Astrocyte (in vitro differentiated cells and primary cell): ENCODE measurements around the gene SLC17A7. TPM values are rescaled to one million over a fixed set of nuclear protein-coding genes. Genes with fewer than 3 reads are reported as not detected.

Source experiments
- DNase-seq: peaks from one replicate; pipeline ENCODE4 v3.0.0-alpha.2; 2010; ENCODE audit warnings: low read depth
- FAIRE-seq: peaks from 2 replicates; lab custom pipeline; 2011; peaks lifted over from hg19 to GRCh38; lab: Jason Lieb, UNC
- H2AFZ ChIP-seq: 2 replicates; pipeline ENCODE4 v1.6.0; 2012; ENCODE audit warnings: low read depth, low read length, inconsistent platforms
- H3K27ac ChIP-seq: 2 replicates; pipeline ENCODE4 v1.5.1; 2011; ENCODE audit warnings: low read depth, low read length, inconsistent platforms
- H3K27me3 ChIP-seq: 2 replicates; pipeline ENCODE4 v1.6.0; 2011; ENCODE audit warnings: low read length, inconsistent platforms; ENCODE audit not compliant: insufficient read depth
- H3K36me3 ChIP-seq: 2 replicates; pipeline ENCODE4 v1.5.1; 2011; ENCODE audit warnings: low read length, inconsistent platforms; ENCODE audit not compliant: insufficient read depth
- H3K4me1 ChIP-seq: 2 replicates; pipeline ENCODE4 v1.5.1; 2011; ENCODE audit warnings: low read length, inconsistent platforms; ENCODE audit not compliant: insufficient read depth
- H3K4me2 ChIP-seq: 2 replicates; pipeline ENCODE4 v1.6.0; 2012; ENCODE audit warnings: low read length, inconsistent platforms
- H3K4me3 ChIP-seq: 2 replicates; pipeline ENCODE4 v1.5.1; 2011; ENCODE audit warnings: low read depth, mild to moderate bottlenecking, low read length, inconsistent platforms; ENCODE audit not compliant: insufficient read depth
- H3K79me2 ChIP-seq: 2 replicates; pipeline ENCODE4 v1.6.0; 2012; ENCODE audit warnings: mild to moderate bottlenecking, low read length, inconsistent platforms; ENCODE audit not compliant: insufficient read depth
- H3K9ac ChIP-seq: 2 replicates; pipeline ENCODE4 v1.6.0; 2012; ENCODE audit warnings: mild to moderate bottlenecking, low read length, inconsistent platforms
- H3K9me3 ChIP-seq: 2 replicates; pipeline ENCODE4 v1.5.1; 2012; ENCODE audit warnings: low read depth, mild to moderate bottlenecking, low read length, inconsistent platforms; ENCODE audit not compliant: insufficient read depth
- H4K20me1 ChIP-seq: 2 replicates; pipeline ENCODE4 v1.6.0; 2012; ENCODE audit warnings: low read length, inconsistent platforms; ENCODE audit not compliant: insufficient read depth
- H3K27ac Mint-ChIP-seq: one replicate; pipeline ENCODE4 v1.8.0; 2021; ENCODE audit warnings: mild to moderate bottlenecking, mixed read lengths; ENCODE audit not compliant: unreplicated experiment
- H3K27me3 Mint-ChIP-seq: one replicate; pipeline ENCODE4 v1.8.0; 2021; ENCODE audit warnings: low read depth, mixed read lengths; ENCODE audit not compliant: unreplicated experiment
- H3K36me3 Mint-ChIP-seq: one replicate; pipeline ENCODE4 v1.8.0; 2021; ENCODE audit warnings: low read depth, mixed read lengths; ENCODE audit not compliant: unreplicated experiment
- H3K4me1 Mint-ChIP-seq: one replicate; pipeline ENCODE4 v1.8.0; 2021; ENCODE audit warnings: low read depth, mixed read lengths; ENCODE audit not compliant: unreplicated experiment
- H3K4me3 Mint-ChIP-seq: one replicate; pipeline ENCODE4 v1.8.0; 2021; ENCODE audit warnings: mild to moderate bottlenecking, moderate library complexity, mixed read lengths; ENCODE audit not compliant: unreplicated experiment
- H3K9me3 Mint-ChIP-seq: one replicate; pipeline ENCODE4 v1.8.0; 2021; ENCODE audit warnings: mild to moderate bottlenecking, mixed read lengths; ENCODE audit not compliant: unreplicated experiment
- EZH2 ChIP-seq: IDR thresholded peaks from 2 replicates; pipeline ENCODE4 v1.6.1; 2012; ENCODE audit warnings: mild to moderate bottlenecking, low read length, inconsistent platforms; ENCODE audit not compliant: insufficient read depth
- total RNA-seq: library from RNA; stranded (reverse); gene quantifications from 2 replicates; pipeline ENCODE4 v1.2.1, GENCODE V29; 2021
- TF ChIP-seq, protein P1 (sequence below): IDR thresholded peaks from 2 replicates; pipeline ENCODE4 v1.5.1; 2011; ENCODE audit warnings: low read depth, mild to moderate bottlenecking, inconsistent platforms, low read length, moderate library complexity; ENCODE audit not compliant: insufficient read depth

Gene SLC17A7
- total RNA-seq, 1 donor from 2014 or later: 0.16 TPM

GRCh38 chr19:49455773-49456172 is 14.4 kb upstream of the SLC17A7 start:
- Mint-ChIP-seq H3K36me3 (no peaks in the 10 kb centered on the region), H3K27ac (no peak overlapping the region), H3K9me3 (no peaks in the 10 kb centered on the region), H3K4me3 (peak overlapping the region; percentile 22), H3K27me3 (no peaks in the 10 kb centered on the region), H3K4me1 (no peaks in the 10 kb centered on the region)
- Histone ChIP-seq H3K4me1 (peaks cover 6% of the 10 kb centered on the region), H3K79me2 (peaks cover 4% of the 10 kb centered on the region), H2AFZ (no peak overlapping the region), H3K4me3 (no peak overlapping the region), H3K4me2 (no peak overlapping the region), H3K36me3 (no peaks in the 10 kb centered on the region), H3K9ac (no peak overlapping the region), H3K27me3 (no peaks in the 10 kb centered on the region), H3K27ac (no peak overlapping the region), H3K9me3 (no peaks in the 10 kb centered on the region), H4K20me1 (no peaks in the 10 kb centered on the region)
- no peak for FAIRE-seq
- TF ChIP-seq EZH2: no peak
- TF ChIP-seq, protein P1, sequence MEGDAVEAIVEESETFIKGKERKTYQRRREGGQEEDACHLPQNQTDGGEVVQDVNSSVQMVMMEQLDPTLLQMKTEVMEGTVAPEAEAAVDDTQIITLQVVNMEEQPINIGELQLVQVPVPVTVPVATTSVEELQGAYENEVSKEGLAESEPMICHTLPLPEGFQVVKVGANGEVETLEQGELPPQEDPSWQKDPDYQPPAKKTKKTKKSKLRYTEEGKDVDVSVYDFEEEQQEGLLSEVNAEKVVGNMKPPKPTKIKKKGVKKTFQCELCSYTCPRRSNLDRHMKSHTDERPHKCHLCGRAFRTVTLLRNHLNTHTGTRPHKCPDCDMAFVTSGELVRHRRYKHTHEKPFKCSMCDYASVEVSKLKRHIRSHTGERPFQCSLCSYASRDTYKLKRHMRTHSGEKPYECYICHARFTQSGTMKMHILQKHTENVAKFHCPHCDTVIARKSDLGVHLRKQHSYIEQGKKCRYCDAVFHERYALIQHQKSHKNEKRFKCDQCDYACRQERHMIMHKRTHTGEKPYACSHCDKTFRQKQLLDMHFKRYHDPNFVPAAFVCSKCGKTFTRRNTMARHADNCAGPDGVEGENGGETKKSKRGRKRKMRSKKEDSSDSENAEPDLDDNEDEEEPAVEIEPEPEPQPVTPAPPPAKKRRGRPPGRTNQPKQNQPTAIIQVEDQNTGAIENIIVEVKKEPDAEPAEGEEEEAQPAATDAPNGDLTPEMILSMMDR: no peak
- DNase-seq: no peak

DNA sequence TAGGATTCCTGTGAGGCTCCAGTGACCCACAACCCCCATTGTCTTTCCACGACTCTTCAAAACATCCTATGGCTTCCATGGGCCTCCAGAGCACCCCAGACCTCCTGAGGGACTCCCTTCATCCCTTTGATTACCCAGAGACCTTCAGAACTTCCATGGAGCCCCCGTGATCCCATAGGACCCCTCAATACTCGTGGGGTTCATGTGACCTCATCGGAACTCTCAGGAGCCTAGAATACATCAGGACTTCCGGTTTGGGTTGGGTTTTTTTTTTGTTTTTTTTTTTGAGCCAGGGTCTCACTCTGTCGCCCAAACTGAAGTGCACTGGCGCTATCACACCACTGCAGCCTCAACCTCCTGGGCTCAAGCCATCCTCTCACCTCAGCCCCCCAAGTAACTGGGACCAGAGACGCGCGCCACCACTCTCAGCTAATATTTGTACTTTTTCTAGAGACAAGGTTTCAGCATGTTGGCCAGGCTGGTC is 12.5 kb upstream of the SLC17A7 start:
- Histone ChIP-seq H3K4me1 (peaks cover 8% of the 10 kb centered on the region), H3K27ac (peak overlapping the region; percentile 91), H3K36me3 (no peaks in the 10 kb centered on the region), H4K20me1 (no peaks in the 10 kb centered on the region), H3K4me2 (peak overlapping the region; percentile 96), H3K9ac (peak overlapping the region; percentile 94), H3K9me3 (no peaks in the 10 kb centered on the region), H3K27me3 (no peaks in the 10 kb centered on the region), H3K79me2 (peaks cover 13% of the 10 kb centered on the region), H3K4me3 (peak overlapping the region; percentile 81), H2AFZ (peak overlapping the region; percentile 73)
- Mint-ChIP-seq H3K36me3 (peaks cover 7% of the 10 kb centered on the region), H3K27me3 (no peaks in the 10 kb centered on the region), H3K27ac (peak overlapping the region; percentile 100), H3K9me3 (no peaks in the 10 kb centered on the region), H3K4me1 (peaks cover 5% of the 10 kb centered on the region), H3K4me3 (peak overlapping the region; percentile 98)
- DNase-seq (no peak), FAIRE-seq (no peak)
- no peak for TF ChIP-seq EZH2
- TF ChIP-seq, protein P1: no peak

DNA sequence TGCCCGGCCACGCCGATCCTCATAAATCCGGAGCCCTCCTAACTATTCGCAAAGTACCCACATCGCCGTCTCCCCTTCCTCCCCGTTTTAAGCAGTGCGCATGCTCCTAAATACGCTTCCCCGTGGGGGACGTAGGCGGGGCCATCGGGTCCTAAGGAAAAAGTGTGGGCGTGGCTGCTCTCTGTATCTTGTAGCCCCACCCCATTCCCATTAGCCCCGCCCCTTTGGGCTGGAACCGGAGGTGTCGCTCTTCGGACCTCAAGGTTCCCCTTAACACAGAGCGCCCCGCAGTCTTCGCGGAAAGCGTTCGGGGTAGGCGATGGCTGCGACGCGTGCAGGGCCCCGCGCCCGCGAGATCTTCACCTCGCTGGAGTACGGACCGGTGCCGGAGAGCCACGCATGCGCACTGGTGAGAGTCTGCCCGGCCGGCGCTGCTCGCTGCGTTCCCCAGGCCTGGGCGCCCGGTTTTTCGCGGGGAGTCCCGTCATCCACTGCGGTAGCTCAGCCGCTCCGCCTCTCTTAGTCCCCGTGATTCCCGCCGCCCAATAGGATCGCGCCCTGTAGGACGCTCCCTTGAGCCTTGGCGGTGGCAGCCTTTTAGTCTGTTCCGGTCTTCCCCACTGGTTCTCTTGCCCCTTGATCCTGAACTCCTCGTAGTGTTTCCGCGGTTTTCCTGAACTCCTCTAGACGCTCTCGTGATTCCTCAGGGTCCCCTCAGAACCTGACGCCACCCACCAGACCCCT is 11.9 kb upstream of the SLC17A7 start, which contains the start of gene ALDH16A1:
ALDH16A1 (plus strand) TSS at position 213 of the 744 bp plus-strand sequence; CDS start at position 320, 107 bp downstream.
- H3K9me3 Mint-ChIP-seq: no peaks in the 10 kb centered on the region
- H3K79me2 ChIP-seq: peaks cover 13% of the 10 kb centered on the region
- H2AFZ ChIP-seq: peak within 1 kb of the TSS; percentile 73
- peaks cover 11% of the 10 kb centered on the region for H3K36me3 Mint-ChIP-seq
- peak within 1 kb of the TSS; percentile 96 for H3K4me3 ChIP-seq
- peaks cover 4% of the 10 kb centered on the region for H4K20me1 ChIP-seq
- H3K4me2 ChIP-seq: peak within 1 kb of the TSS; percentile 98
- FAIRE-seq (no peak), DNase-seq (peak; percentile 89)
- H3K4me3 Mint-ChIP-seq: peak within 1 kb of the TSS; percentile 98
- H3K4me1 ChIP-seq: peaks cover 8% of the 10 kb centered on the region
- peaks cover 5% of the 10 kb centered on the region for H3K4me1 Mint-ChIP-seq
- H3K9me3 ChIP-seq: no peaks in the 10 kb centered on the region
- no peaks in the 10 kb centered on the region for H3K36me3 ChIP-seq
- H3K27ac Mint-ChIP-seq: peak within 1 kb of the TSS; percentile 100
- H3K9ac ChIP-seq: peak within 1 kb of the TSS; percentile 94
- peak within 1 kb of the TSS; percentile 91 for H3K27ac ChIP-seq
- TF ChIP-seq, protein P1: no peak
- TF ChIP-seq EZH2: no peak
- H3K27me3 ChIP-seq: no peaks in the 10 kb centered on the region
- H3K27me3 Mint-ChIP-seq: no peaks in the 10 kb centered on the region
